Caco-2 (cell line): ENCODE measurements around the gene GALNT14. TPM values are rescaled to one million over a fixed set of nuclear protein-coding genes. Genes with fewer than 3 reads are reported as not detected.

ENCODE experiments used
- BruUV-seq: library from RNA; stranded (reverse); fragments of 400-500 nt; replicated peaks from 2 replicates; lab custom pipeline; 2021; lab: Mats Ljungman, UMichigan
- CTCF ChIA-PET: fragments of 300-600 bp; sonication (Branson Sonifier 250); formaldehyde crosslinking; loops from one replicate; lab custom pipeline; 2022; ENCODE audit warnings: antibody characterized with exemption; lab: Charles Lee
- POLR2A ChIA-PET: fragments of 300-600 bp; sonication (Branson Sonifier 250); formaldehyde crosslinking; loops from one replicate; lab custom pipeline; 2022; ENCODE audit warnings: antibody characterized with exemption; lab: Charles Lee
- DNase-seq, 2 experiments: peaks; one replicate each; pipeline versions ENCODE4 v3.0.0 to v3.0.0-alpha.2; 2020 to 2022
- H3K27me3 ChIP-seq: replicated peaks from 2 replicates; pipeline ENCODE4 v1.6.0; 2011; ENCODE audit warnings: low read length; ENCODE audit not compliant: control insufficient read depth, insufficient read depth
- H3K36me3 ChIP-seq: 2 replicates; pipeline ENCODE4 v1.5.1; 2011; ENCODE audit warnings: low read length; ENCODE audit not compliant: control insufficient read depth, insufficient read depth
- H3K4me1 ChIP-seq: fragments of 250-450 bp; sonication (Bioruptor Pico); 2 replicates; pipeline ENCODE4 v1.5.1; 2020; ENCODE audit warnings: mild to moderate bottlenecking
- H3K4me3 ChIP-seq: 2 replicates; pipeline ENCODE4 v1.5.1; 2011; ENCODE audit warnings: low read depth, mild to moderate bottlenecking, control low read depth, low read length
- H3K9me3 ChIP-seq: fragments of 250-450 bp; sonication (Bioruptor Pico); 2 replicates; pipeline ENCODE4 v1.5.1; 2020; ENCODE audit warnings: mild to moderate bottlenecking, moderate library complexity
- H3K27ac Mint-ChIP-seq: one replicate; pipeline ENCODE4 v1.8.0; 2022; ENCODE audit warnings: mixed read lengths; ENCODE audit not compliant: unreplicated experiment
- H3K27me3 Mint-ChIP-seq: one replicate; pipeline ENCODE4 v1.8.0; 2022; ENCODE audit warnings: mixed read lengths; ENCODE audit not compliant: insufficient read depth, unreplicated experiment
- H3K36me3 Mint-ChIP-seq: one replicate; pipeline ENCODE4 v1.8.0; 2022; ENCODE audit warnings: mild to moderate bottlenecking, mixed read lengths; ENCODE audit not compliant: insufficient read depth, unreplicated experiment
- H3K4me1 Mint-ChIP-seq: one replicate; pipeline ENCODE4 v1.8.0; 2022; ENCODE audit warnings: low read depth, mixed read lengths; ENCODE audit not compliant: unreplicated experiment
- H3K4me3 Mint-ChIP-seq: one replicate; pipeline ENCODE4 v1.8.0; 2022; ENCODE audit warnings: mild to moderate bottlenecking, moderate library complexity, mixed read lengths; ENCODE audit not compliant: unreplicated experiment
- H3K9me3 Mint-ChIP-seq: one replicate; pipeline ENCODE4 v1.8.0; 2022; ENCODE audit warnings: mixed read lengths; ENCODE audit not compliant: unreplicated experiment
- CTCF ChIP-seq, 2 experiments: fragments of 200-600 bp in 1 of 2; IDR thresholded peaks; 1 replicate in 1 of 2; 2 replicates in 1 of 2; pipeline versions ENCODE4 v1.5.1 to v1.8.0; 2011 to 2022; ENCODE audit warnings: antibody characterized with exemption in 1 of 2, control low read depth in 1 of 2, inconsistent platforms in 1 of 2, low read depth in 1 of 2, low read length in 1 of 2, mild to moderate bottlenecking in 1 of 2, moderate library complexity in 1 of 2; ENCODE audit not compliant: insufficient read depth in 1 of 2, severe bottlenecking in 1 of 2, unreplicated experiment in 1 of 2
- intact Hi-C: fragments of 100-400 bp; cut with micrococcal nuclease; formaldehyde crosslinking; loops from one replicate; pipeline ENCODE4 v1.10.0; 2022; ENCODE audit not compliant: unreplicated experiment
- total RNA-seq: library from RNA; stranded (reverse); gene quantifications from 2 replicates; pipeline ENCODE4 v1.2.3, GENCODE V29; 2022

Gene GALNT14
- total RNA-seq, 1 experiment from 2014 or later: not detected

DNA sequence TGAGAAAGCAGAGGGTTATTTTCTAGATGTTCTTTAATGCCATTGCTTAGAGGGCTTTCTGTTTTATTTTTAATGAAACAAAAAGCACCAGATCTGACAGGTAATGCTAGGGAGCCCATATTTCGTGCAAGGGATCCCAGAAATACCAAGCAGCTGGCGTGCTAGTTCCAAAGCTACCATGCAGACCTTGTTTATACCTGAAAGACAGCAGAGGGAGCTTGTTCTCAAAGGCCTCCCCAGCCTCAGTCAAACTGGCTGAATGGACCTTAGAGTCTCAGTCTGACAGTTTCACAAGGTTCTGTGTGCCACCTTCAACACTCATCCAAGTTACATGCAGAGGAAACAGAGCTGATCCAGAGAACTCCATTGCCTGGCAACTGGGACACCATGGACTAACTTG is 48.6 kb downstream of the GALNT14 start:
- H3K4me3 Mint-ChIP-seq: no peak overlapping the region
- no TSS peak for BruUV-seq
- no peak overlapping the region for H3K27ac Mint-ChIP-seq
- H3K4me3 ChIP-seq: no peak overlapping the region
- TF ChIP-seq CTCF (IDR thresholded peaks at IDR 0.05; ENCODE audit: insufficient read depth in 1 of 2, low read depth in 1 of 2, low read length in 1 of 2, severe bottlenecking in 1 of 2, unreplicated experiment in 1 of 2): no peak
- H3K27me3 ChIP-seq: no peaks in the 10 kb centered on the region
- intact Hi-C loops: loop anchor here (1.0 kb wide), 2 partner anchors 81 to 244 kb away; no protein-coding TSS in a partner anchor
- H3K27me3 Mint-ChIP-seq: peaks cover 15% of the 10 kb centered on the region
- no peaks in the 10 kb centered on the region for H3K9me3 ChIP-seq
- H3K36me3 Mint-ChIP-seq: no peaks in the 10 kb centered on the region
- H3K36me3 ChIP-seq: no peaks in the 10 kb centered on the region
- no peaks in the 10 kb centered on the region for H3K4me1 ChIP-seq
- no peaks in the 10 kb centered on the region for H3K4me1 Mint-ChIP-seq
- CTCF ChIA-PET: interaction anchor here (1.1 to 2.5 kb wide), 3 partner anchors 48 to 378 kb away, joined by 3 to 13 read pairs (median 4); partner anchors contain the start of gene GALNT14
- POLR2A ChIA-PET: no interaction called here
- no peaks in the 10 kb centered on the region for H3K9me3 Mint-ChIP-seq
- no peak for DNase-seq

DNA sequence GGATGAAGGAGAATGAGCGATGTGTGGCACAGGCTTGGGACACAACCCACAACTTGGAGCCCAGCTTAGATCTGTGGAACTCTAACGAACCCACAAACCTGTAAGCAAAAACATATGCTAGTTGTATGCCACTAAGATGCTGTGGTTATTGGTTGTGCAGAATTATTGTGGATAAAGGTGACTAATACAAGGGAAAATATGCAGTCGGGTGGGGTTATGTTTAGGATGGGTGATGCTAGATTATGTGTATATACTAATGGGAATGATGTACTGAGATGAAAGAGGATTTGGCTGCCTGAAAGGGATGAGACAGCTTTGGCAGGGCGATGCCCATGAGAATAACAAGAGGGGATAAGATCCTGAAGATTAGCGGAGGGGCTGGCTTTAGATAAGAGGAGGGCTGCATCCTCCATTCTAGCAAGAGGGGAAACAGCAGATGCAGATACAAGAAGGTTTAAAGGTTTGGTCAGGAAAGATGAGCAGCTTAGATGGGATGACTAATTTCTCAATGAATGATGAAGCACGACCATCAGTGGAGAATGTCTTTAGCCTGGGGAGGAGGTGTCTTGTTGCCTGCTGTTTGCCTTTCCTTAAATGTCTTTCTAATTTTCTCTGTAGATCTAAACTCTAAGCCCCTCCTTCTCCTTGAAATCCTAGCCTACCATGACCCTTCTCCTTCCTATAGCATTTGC is 49.6 kb downstream of the GALNT14 start:
- Mint-ChIP-seq H3K27me3 (peaks cover 11% of the 10 kb centered on the region), H3K4me3 (no peak overlapping the region), H3K9me3 (no peaks in the 10 kb centered on the region), H3K4me1 (no peaks in the 10 kb centered on the region), H3K27ac (no peak overlapping the region), H3K36me3 (no peaks in the 10 kb centered on the region)
- no TSS peak for BruUV-seq
- CTCF ChIA-PET: interaction anchor here (1.1 to 2.5 kb wide), 3 partner anchors 49 to 377 kb away, joined by 3 to 13 read pairs (median 4); partner anchors contain the start of gene GALNT14
- POLR2A ChIA-PET: no interaction called here
- Histone ChIP-seq H3K36me3 (no peaks in the 10 kb centered on the region), H3K4me1 (no peaks in the 10 kb centered on the region), H3K9me3 (no peaks in the 10 kb centered on the region), H3K27me3 (no peaks in the 10 kb centered on the region), H3K4me3 (no peak overlapping the region)
- TF ChIP-seq CTCF (IDR thresholded peaks at IDR 0.05; ENCODE audit: insufficient read depth in 1 of 2, low read depth in 1 of 2, low read length in 1 of 2, severe bottlenecking in 1 of 2, unreplicated experiment in 1 of 2): no peak
- intact Hi-C loops: loop anchor here (1.0 kb wide), 2 partner anchors 82 to 245 kb away; no protein-coding TSS in a partner anchor
- no peak for DNase-seq

- Mint-ChIP-seq H3K36me3 (no peaks in the 10 kb centered on the region), H3K27ac (no peak overlapping the region), H3K4me1 (no peaks in the 10 kb centered on the region), H3K9me3 (no peaks in the 10 kb centered on the region), H3K4me3 (no peak overlapping the region), H3K27me3 (peaks cover 11% of the 10 kb centered on the region)
- BruUV-seq: no TSS peak
- intact Hi-C loops: no loop called here
- TF ChIP-seq CTCF (IDR thresholded peaks at IDR 0.05; ENCODE audit: insufficient read depth in 1 of 2, low read depth in 1 of 2, low read length in 1 of 2, severe bottlenecking in 1 of 2, unreplicated experiment in 1 of 2): no peak
- H3K36me3 ChIP-seq: no peaks in the 10 kb centered on the region
- H3K4me3 ChIP-seq: no peak overlapping the region
- ChIA-PET CTCF (no interaction called here), POLR2A (no interaction called here)
- H3K4me1 ChIP-seq: no peaks in the 10 kb centered on the region
- no peaks in the 10 kb centered on the region for H3K9me3 ChIP-seq
- no peak for DNase-seq
- no peaks in the 10 kb centered on the region for H3K27me3 ChIP-seq
Measured at GRCh38 chr2:31087491-31087890, 50.7 kb downstream of the GALNT14 start.
